MM.1S (cell line): ENCODE data around the gene OGFOD3.

Experiments used
- EZH2 ChIP-seq: fragments of 300-600 bp; sonication (generic); optimal IDR thresholded peaks from 2 replicates; pipeline ENCODE3; 2017; ENCODE audit warnings: low read depth, mild to moderate bottlenecking, antibody characterized with exemption, low read length, mixed read lengths
- TF ChIP-seq, protein P1 (sequence below): fragments of 300-600 bp; sonication (generic); IDR thresholded peaks from 2 replicates; pipeline ENCODE4 v1.5.1; 2016; ENCODE audit warnings: antibody characterized with exemption, low read length, mixed read lengths

DNA sequence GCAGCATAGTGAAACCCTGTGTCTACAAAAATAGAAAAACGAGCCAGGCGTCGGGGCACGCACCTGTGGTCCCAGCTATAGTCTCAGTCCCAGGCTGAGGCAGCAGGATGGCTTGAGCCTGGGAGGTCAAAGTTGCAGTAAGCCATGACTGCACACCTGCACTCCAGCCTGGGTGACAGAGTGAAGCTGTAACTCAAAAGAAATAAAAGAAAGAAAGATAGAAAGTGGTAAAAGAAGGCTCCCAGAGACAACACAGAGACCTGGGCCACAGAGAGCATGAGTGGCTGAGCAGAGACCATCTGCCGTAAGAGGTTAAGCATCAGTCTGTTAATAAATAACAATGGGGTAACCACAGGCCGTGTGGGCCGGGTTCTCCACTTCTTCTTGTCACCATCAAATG is 15.5 kb downstream of the OGFOD3 start:
- TF ChIP-seq, protein P1, sequence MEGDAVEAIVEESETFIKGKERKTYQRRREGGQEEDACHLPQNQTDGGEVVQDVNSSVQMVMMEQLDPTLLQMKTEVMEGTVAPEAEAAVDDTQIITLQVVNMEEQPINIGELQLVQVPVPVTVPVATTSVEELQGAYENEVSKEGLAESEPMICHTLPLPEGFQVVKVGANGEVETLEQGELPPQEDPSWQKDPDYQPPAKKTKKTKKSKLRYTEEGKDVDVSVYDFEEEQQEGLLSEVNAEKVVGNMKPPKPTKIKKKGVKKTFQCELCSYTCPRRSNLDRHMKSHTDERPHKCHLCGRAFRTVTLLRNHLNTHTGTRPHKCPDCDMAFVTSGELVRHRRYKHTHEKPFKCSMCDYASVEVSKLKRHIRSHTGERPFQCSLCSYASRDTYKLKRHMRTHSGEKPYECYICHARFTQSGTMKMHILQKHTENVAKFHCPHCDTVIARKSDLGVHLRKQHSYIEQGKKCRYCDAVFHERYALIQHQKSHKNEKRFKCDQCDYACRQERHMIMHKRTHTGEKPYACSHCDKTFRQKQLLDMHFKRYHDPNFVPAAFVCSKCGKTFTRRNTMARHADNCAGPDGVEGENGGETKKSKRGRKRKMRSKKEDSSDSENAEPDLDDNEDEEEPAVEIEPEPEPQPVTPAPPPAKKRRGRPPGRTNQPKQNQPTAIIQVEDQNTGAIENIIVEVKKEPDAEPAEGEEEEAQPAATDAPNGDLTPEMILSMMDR, result no peak
- TF ChIP-seq EZH2, result no peak
